GM21717 (cell line): ENCODE measurements around the gene AGMAT.
A peak's percentile ranks its signal among the peaks of the same experiment; 100 is the strongest.

Experiments used
- ATAC-seq: cut with Tn5 transposase; IDR thresholded peaks from one replicate; pipeline ENCODE4 v1.9.1; 2021; ENCODE audit warnings: mild to moderate bottlenecking, moderate library complexity; ENCODE audit not compliant: unreplicated experiment

Gene AGMAT

GRCh38 chr1:15525050-15526020, 59.5 kb downstream of the AGMAT start:
- peak; percentile 0 for ATAC-seq

- peak; percentile 37 for ATAC-seq
Observed at GRCh38 chr1:15524283-15525049, 60.4 kb downstream of the AGMAT start.

GRCh38 chr1:15524021-15524282, 60.9 kb downstream of the AGMAT start, which contains the start of gene CASP9:
Gene CASP9, minus strand, starts transcription at chr1:15524215. Its CDS starts 15 bp downstream, at chr1:15524200.
- no peak for ATAC-seq

GRCh38 chr1:15523104-15524020, 61.5 kb downstream of the AGMAT start:
- no peak for ATAC-seq

- no peak for ATAC-seq
Observed at GRCh38 chr1:15522551-15522950, 62.3 kb downstream of the AGMAT start.
